B cell (primary cell): ENCODE measurements around the gene EP300.
"Not testable (repeated sequence)": the region's sequence is repeated elsewhere in the genome, so short reads cannot be mapped to it uniquely, and the experiment has no call there.

Experiments used
- CTCF ChIP-seq: fragments of 200-600 bp; IDR thresholded peaks from one replicate; pipeline ENCODE4 v1.8.0; 2022; ENCODE audit warnings: antibody characterized with exemption, mild to moderate bottlenecking
- EZH2 ChIP-seq: IDR thresholded peaks from 2 replicates; pipeline ENCODE4 v1.6.1; 2012; ENCODE audit warnings: borderline replicate concordance, low read depth, mild to moderate bottlenecking, moderate library complexity, low read length; ENCODE audit not compliant: insufficient read depth, poor library complexity, severe bottlenecking

- TF ChIP-seq CTCF, EZH2: not testable (repeated sequence)
Measured at GRCh38 chr22:41064326-41064725, 28.1 kb upstream of the EP300 start.
